NOMO-1 (cell line): Measurements from ENCODE around the gene PDHX.

Experiments used
- DNase-seq, 2 experiments: peaks; one replicate each; lab custom pipeline; 2025; ENCODE audit not compliant: unreplicated experiment in 2 of 2; lab: John Stamatoyannopoulos, UW

The PDHX gene

DNA sequence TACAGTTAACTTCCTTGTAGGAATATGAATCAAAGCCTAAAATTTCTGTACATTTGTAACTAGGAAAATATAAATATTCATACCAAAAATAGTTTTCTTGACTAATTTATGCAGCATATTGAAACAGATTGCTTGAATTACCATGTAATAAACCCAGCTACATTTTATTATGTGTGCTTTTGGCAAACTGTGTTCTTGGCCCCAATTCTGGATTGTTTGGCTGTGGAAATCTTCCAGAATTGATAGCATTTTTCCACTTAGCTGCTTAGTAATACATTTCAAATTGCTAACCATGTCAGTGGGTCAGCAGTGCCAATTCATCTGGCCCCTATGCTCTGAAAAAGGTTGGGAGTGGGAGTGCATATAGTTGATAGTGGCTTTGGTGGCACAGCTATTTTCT, 32.3 kb downstream of the PDHX start:
- DNase-seq, result no peak

DNA sequence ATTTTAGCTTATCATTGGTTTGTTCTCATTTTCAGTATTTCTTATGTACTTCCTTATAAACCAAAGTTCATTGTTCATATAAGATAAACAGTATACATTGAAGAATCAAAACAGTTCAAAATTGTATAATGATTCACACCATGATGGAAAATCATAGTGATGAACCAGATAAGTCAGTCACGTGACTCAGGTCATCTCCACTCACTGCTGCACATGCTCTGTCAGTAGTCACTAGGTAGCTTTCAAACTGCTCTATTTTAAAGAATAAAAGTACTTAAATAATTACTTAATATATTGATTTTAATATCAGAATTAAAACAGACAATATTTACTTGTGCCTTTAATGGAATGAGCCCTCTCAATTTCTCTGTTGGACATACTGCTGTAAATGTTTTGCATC, 37.5 kb downstream of the PDHX start:
- no peak for DNase-seq

DNA sequence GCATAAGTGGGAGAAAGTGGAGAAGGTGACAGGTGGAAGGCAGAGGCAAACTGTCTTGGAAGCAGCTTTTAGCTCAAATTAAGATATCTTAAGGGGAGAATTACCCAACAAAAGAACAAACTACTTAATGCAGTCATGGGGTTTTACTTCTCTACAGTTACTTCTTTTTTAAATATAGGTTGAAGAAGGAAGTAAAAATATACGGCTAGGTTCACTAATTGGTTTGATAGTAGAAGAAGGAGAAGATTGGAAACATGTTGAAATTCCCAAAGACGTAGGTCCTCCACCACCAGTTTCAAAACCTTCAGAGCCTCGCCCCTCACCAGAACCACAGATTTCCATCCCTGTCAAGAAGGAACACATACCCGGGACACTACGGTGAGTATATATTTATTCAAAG, 40.8 kb downstream of the PDHX start:
- DNase-seq, result peak in 1 of 2 experiments; percentile 77

DNA sequence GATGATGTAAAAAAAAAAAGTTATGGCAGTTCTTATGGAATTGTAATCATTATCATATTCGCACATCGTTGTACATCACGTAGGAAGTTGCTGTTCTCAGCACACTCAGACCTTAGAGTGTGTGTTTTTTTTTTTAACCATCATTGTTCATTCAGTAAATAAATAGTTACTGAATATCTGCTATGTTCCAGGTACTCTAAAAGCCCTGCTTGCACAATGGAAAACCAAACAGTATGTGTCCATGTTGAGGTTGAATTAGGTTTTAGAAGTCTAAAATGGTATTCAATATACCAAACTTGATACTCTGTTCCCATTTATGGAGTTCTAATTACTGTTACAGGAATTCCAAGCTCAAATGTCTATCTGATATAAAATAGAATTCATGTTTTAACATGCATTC, 41.2 kb downstream of the PDHX start:
- no peak for DNase-seq

DNA sequence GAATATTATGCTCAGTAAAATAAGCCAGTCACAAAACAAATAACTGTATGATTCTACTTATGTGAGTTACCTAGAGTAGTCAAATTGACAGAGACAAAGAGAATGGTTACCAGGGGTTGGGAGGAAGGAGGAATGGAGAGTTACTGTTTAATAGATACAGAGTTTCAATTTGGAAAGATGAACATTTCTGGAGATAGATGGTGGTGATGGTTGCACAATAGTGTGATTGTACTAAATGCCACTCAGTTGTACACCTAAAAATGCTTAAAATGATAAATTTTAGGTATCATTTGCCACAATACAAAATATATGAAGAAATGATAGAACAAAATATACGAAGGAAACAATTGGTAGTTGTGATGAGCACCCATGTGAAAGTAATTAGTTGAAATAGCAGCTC, 43.4 kb downstream of the PDHX start:
- no peak for DNase-seq

DNA sequence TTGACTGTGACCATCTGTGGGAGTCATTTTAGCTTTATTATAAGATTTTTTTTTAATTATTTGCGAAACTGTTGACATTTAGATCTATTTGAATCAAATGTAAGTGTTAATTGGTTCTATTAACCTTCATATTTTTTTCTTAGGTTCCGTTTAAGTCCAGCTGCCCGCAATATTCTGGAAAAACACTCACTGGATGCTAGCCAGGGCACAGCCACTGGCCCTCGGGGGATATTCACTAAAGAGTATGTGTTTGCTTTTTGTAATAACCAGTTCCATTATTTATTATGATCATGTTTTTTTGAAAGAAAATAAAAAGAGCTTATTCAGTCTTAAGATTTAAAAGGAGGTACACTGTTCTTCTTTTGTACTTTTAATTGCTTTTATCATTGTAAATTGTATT, 43.9 kb downstream of the PDHX start:
- DNase-seq, result no peak

DNA sequence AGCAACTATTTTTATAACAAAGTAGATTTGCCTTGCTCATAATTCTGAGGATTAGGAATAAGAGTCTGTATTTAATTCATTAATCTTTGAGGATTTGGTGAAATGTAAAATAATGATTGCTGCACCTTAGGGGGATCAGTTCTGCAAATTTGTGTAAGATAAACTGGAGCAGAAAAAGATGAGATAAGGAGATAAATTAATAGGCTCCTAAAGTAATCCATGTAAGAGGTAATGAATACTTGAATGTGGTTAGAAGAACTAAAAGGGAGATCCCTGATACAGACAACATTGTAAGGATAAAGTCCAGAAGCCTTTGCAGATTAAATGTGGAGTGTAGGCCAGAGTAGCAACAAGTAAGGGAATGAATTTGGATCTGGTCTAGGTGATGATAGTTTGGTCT, 45.6 kb downstream of the PDHX start:
- no peak for DNase-seq

DNA sequence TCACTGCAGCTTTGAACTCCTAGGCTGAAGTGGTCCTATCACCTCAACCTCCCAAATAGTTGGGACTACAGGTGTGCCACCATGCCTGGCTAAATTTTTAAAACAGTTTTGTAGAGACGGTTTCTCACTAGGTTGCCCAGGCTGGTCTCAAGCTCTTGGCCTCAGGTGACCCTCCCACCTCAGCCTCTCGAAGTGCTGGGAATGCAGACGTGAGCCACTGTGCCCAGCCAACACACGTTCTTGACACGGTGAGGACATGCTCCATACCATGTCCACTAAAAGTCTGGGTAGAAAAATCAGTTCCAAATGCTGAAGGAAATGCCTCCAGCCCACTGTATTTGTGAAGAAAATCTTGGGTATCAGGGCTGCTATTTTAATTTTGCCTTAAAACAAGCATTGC, 46.9 kb downstream of the PDHX start:
- DNase-seq, result no peak

DNA sequence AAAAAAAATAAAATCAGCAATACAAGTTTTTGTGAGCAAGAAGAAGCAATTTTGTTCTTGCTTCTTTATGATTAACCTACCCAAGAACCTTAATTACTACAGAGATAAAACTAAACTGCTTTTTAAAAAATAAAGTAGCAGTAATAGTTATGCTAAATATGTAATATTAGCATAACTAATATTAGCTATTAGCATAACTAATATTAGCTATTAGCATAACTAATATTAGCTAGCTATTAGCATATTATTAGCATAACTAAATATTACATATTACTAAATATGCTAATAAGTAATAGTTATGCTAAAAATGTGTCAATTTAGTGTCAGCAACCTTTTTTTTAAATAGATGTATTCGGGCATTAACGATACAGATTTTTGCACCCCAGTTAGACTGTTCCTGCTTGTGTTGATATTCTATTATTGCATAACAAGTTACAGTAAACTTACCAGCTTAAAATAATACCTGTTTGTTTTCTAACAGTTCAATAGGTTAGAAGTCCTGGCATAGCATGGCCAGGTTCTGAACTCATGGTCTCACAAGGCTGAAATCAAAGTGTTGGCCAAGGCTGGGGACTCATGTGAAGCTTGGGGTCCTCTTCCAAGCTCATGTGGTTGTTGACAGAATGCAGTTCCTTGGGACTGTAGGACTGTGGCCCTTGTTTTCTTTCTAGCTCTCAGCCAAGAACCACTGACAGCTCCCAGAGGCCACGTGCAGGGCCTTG, 48.4 kb downstream of the PDHX start:
- DNase-seq, result no peak

DNA sequence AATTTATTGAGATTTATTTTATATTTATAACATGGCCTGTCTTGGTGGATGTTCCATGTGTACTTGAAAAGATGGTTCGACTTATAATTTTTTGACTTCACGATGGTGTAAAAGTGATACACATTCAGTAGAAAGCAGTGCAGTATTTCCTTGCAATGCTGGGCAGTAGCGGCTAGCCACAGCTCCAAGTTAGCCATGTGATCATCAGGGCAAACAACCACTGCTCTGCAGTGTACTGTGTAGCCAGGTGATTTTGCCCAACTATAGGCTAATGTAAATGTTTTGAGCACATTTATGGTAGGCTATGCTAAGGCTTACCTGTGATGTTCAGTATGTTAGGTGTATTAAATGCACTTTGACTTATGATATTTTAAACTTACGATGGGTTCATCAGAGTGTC, 52.4 kb downstream of the PDHX start:
- no peak for DNase-seq

DNA sequence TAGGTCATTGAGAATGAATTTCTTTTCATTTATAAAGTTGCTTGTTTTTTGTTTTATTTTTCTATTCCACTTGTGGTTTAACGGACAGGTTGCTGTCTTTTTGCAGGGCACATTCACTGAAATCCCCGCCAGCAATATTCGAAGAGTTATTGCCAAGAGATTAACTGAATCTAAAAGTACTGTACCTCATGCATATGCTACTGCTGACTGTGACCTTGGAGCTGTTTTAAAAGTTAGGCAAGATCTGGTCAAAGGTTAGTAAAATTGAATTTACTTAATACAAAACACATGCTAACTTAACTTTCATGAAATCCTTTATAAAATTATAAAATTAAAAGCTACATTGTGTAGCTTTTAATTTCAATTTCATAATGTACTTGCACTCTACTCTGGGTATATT, 53.6 kb downstream of the PDHX start:
- no peak for DNase-seq

DNA sequence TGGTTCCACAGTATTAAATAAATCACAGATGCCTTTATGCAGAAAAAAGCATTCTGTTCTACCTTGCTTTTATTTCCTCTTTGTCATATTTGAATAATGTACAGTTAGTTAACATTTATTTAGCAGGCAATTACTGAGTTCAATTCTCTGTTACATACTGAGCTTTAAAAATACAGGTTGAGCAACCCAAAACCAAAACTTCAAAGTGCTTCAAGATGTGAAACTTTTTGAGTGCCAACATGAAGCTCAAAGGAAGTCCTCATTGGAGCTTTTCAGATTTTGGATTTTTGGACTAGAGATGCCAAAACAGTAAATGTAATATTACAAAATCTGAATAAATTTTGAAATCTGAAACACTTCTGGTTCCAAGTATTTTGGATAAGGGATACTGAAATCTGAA, 54.1 kb downstream of the PDHX start:
- DNase-seq, result no peak

DNA sequence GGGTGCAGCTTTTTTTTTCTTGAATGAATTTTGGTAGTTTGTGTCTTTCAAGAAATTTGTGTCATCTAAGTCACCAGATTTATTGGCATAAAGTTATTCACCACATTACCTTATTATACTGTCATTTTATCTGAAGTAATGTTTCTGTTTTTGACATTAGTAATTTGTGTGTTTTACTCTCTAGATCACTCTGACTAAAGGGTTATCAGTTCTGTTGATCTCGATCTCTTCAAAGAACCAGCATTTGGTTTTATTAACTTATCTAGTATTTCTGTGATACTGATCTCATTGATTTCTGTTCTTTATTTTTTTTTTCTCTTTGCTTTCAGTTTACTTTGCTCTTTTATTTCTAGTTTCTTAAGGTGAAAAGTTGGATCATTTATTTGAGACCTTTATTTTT, 55.5 kb downstream of the PDHX start:
- DNase-seq, result no peak

DNA sequence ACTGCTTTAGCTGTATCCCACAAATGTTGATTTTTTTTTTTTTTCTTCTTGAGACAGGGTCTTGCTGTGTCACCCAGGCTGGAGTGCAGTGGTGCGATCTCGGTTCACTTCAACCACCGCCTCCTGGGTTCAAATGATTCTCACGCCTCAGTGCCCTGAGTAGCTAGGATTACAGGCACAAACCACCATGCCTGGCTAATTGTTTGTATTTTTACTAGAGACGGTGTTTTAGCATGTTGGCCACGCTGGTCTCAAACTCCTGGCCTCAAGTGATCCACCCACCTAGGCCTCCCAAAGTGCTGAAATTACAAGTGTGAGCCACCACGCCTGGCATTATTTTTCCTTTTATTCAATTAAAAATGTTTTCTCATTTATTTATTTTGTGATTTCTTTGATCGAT, 55.9 kb downstream of the PDHX start:
- DNase-seq, result no peak

DNA sequence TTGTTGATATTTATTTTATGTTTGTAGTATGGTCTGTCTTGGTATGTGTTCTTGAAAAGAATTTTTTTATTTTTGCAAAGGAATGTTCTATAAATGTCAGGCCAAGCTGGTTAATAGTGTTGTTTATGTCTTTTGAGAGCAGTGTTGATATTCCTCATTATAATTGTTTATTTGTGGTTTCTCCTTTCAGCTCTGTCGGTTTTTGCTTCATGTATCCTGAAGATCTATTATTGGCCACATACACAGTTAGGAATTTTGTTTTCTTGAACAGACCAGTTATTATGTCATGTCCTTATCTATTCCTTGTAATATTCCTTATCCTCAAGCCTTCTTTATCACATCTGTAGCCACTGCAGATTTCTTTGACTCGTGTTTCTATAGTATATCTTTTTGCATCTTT, 56.5 kb downstream of the PDHX start:
- no peak for DNase-seq

DNA sequence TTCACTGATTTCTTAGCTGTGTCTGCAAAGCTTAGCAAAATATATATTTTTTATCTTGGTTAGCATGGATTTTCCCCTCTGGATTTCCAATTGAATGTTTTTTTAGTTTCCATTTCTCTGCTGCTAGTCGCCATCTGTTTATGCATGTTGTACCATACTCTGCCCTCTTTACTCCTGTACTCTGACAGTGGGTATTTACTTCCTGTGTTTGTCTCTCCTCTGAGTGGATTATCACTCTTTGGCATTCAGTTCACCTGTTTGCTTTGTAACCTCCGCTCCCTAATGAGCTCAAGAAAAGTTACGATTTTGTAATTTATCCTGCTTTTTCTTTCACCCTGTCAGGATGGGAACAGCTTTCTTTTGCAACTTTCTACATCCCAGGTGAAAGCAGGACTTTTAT, 59.1 kb downstream of the PDHX start:
- no peak for DNase-seq

DNA sequence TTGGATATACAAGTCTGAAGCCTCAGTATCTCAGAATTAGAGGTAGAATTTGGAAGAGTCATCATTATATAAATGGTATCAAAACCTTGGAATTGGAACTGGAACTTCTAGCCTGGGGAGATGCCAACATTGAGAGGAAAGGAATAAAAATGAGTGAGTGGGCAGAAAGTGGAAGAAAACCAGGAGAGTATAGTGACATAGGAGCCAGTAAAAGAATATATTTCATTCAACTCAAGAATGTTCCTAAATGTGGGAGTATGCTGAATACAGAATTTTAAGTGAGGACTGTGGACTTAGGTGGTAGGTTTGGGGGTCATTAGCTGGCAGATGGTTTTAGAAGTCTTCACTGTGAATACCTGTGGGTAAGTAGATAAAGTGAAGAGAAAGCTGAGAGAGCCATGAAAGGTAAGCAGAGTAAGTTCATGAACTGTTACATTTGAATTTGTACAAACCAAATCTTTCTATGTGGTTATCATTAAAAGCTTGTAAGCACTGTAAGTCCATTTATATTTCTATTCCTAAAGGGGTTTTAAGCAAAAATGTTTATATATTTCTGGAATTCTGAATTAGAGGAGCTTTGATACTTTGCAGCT, 60.2 kb downstream of the PDHX start:
- no peak for DNase-seq

DNA sequence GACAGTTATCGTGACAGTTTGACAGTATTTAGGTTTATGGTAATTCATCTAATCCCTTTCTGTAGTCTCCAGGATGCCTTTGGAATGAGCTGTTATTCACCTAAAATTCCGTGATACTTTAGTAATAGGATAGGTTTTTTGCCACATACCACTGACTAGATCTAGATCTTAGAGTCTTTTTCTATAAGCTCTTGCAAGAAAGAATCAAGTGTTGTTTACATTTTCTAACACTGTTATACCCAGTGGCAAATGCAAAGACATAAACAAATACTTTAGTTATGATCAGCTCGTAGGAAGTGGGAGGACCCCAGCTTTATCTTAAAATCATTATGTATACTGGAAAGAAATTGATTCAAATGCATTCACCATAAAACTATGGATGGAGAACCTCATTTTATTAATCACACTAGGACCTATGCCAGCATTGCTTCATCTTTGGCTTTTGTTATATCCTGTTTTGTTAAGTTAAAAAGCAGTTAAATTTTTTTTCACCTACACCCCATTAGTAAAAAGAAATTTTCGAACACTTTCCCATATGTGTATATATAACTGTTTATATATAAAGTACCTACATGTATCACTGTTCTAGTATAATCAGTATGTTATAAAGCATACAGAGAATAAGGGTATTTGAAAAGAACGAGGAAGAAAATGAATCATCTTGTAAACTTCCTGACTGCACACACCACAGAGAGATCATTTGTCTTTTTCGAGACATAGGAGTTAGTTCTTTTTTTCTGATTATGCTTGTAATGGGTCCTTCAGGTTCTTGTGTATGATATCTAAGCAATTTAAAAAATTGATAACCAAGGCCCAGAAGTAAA, 60.9 kb downstream of the PDHX start:
- DNase-seq, result peak; percentile 39 to 61

DNA sequence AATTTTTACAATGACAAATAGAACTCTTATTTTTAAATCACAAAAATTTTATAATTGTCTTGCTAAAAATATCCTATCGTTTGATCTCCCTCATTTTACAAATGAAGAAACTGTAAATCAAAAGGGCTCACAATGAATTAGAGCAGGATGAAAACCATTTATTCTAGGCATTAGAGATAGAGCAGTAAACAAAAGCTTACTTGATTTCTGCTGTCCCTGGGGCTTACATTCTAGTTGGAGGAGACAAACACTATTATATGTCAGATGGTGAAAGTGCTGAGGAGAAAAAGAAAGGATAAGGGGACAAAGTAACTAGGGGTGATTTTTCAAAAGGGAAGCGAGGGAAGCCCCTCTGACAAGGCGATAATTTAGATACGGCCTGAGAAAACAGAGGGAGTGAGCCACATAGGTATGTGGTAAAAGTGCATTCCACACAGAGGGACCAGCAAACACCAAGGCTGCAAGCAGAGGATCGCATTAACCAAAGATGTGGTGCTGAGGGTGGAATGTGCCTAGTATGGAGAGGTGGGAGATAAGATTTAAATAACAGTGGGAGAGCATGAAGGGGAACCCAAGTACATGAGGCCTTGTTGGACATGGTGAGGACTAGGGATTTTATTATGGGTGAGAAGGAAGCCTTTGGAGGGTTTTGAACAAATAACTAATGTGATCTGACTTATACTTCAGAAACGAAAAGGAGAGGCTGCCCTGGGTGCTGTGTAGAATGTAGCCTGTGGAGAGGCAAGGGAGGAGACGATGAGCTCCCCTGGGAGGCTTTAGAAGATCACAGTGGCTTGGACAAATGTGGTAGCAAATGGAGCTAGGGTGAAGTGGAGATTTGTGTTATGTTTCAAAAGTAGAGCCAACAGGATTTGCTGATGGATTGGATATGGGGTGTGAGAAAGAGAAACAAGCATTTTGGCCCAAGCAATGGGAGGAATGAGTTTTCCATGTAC, 62.1 kb downstream of the PDHX start:
- DNase-seq, result no peak

DNA sequence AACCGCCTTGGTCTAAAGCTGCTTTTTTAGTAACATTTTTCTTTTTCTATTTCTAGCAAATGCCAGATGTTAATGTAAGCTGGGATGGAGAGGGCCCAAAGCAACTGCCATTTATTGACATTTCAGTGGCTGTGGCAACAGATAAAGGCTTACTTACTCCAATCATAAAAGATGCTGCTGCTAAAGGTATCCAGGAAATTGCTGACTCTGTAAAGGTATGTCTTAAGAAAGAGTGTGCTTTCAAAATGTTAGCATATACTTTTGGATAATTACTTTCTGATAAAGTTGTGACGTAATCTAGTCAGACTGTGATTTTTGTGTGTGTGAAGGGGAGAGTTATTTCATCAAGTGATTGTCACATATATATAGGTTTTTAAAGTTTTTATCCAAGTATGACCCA, 68.1 kb downstream of the PDHX start:
- DNase-seq, result no peak
